Uterus (tissue), 2 donors: ENCODE data around the gene KRTAP27-1.

Experiments
- CTCF ChIP-seq, 4 experiments: fragments of 200-600 bp in 2 of 4; fragments of 450-650 bp in 2 of 4; sonication (generic) in 2 of 4; IDR thresholded peaks; one replicate each; pipeline ENCODE4 v1.5.1; 2016 to 2019; ENCODE audit warnings: antibody characterized with exemption in 4 of 4, mild to moderate bottlenecking in 2 of 4, moderate library complexity in 1 of 4
- POLR2A ChIP-seq, 2 donors: fragments of 450-650 bp; IDR thresholded peaks; one replicate each; pipeline ENCODE4 v1.6.1; 2016; ENCODE audit warnings: antibody characterized with exemption in 2 of 2, mild to moderate bottlenecking in 1 of 2, moderate library complexity in 1 of 2

GRCh38 chr21:30348506-30348905 is 11.0 kb upstream of the KRTAP27-1 start, which contains the start of gene KRTAP23-1:
- TF ChIP-seq CTCF (IDR thresholded peaks at IDR 0.05): no peak
- TF ChIP-seq POLR2A (IDR thresholded peaks at IDR 0.05): no peak
